GM12875 (cell line): ENCODE data around the gene WIZ.

ENCODE experiments used
- H3K4me3 ChIP-seq: one replicate; pipeline ENCODE4 v1.5.1; 2011; ENCODE audit warnings: low read depth, low read length, control low read depth
- TF ChIP-seq, protein P1 (sequence below): IDR thresholded peaks from 2 replicates; pipeline ENCODE4 v1.5.1; 2011; ENCODE audit warnings: low read depth, mild to moderate bottlenecking, control low read depth, inconsistent platforms, low read length, moderate library complexity, borderline replicate concordance; ENCODE audit not compliant: insufficient read depth

Gene WIZ

DNA sequence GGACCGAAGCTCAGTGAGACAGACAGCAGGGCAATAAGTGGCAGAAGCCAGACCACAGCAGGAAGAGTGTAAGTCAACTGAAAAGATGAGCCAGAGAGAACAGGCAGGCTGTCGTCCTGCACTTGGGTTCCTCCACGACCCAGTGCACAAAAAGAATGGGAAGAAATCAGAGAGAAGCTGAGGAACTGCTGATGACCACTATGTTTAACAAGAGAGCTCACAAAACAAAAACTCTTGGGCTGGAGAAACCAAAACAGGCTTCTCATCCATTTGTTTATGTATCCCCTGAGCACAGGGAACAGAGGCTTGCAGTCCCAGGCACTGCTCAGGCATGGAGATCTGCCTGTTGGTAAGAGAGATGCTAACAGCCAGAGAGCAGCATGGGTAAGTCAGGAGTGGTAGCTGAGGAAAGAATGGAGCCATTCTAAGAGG lies 45.0 kb downstream of the WIZ start:
- TF ChIP-seq, protein P1, sequence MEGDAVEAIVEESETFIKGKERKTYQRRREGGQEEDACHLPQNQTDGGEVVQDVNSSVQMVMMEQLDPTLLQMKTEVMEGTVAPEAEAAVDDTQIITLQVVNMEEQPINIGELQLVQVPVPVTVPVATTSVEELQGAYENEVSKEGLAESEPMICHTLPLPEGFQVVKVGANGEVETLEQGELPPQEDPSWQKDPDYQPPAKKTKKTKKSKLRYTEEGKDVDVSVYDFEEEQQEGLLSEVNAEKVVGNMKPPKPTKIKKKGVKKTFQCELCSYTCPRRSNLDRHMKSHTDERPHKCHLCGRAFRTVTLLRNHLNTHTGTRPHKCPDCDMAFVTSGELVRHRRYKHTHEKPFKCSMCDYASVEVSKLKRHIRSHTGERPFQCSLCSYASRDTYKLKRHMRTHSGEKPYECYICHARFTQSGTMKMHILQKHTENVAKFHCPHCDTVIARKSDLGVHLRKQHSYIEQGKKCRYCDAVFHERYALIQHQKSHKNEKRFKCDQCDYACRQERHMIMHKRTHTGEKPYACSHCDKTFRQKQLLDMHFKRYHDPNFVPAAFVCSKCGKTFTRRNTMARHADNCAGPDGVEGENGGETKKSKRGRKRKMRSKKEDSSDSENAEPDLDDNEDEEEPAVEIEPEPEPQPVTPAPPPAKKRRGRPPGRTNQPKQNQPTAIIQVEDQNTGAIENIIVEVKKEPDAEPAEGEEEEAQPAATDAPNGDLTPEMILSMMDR, result no peak
- no peak overlapping the region for H3K4me3 ChIP-seq

DNA sequence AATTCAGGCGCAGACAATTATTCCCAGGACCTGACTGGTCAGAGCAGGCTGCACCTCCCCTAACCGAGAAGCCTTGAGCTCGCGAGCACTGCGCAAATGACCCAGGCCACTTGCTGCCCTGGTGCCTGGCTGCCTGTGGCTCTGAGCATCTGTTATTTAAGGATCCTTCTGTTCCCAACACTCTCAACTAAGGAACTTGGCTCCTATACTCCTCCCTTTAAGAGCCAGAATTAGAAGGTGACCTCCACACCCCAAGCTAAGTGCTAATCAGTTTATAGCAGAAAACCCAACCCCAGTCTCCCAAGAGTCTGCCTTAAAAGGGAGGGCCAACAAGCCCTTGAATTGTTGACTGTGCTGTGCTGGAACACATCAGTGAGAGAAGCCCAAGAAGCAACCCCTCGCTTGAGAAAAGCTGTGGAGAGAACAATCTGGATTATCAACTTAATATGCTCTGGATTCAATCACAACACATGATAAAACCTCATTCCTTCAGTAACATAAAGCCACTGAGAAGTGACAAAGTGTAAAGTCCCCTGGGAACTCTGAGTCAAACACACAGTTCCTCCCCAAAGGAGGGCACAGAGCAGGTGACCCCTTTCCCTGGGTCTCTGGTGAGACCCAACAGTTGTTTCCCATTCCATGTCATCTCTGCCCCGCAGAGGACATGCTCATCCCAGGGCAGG lies 45.5 kb downstream of the WIZ start:
- H3K4me3 ChIP-seq, result no peak overlapping the region
- TF ChIP-seq, protein P1, result no peak

DNA sequence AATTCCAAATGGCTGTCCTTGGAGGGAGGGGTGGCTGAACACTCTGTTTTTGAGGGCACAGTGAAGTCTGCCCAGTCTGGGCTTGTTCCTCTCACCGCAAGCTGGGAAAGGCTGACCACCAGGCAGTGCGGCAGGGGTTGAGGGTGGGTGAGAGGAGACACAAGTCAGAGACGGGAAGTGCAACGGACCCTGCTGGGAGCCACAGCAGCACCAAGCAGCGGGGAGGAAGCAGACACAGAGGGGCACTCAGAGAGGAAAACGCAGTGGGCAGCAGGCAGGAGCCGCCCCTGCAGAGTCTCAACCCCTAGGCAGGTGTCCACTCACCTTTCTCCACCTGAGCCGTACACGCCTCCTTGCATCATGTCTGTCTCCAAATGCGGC lies 46.6 kb downstream of the WIZ start:
- H3K4me3 ChIP-seq, result no peak overlapping the region
- TF ChIP-seq, protein P1, result no peak

DNA sequence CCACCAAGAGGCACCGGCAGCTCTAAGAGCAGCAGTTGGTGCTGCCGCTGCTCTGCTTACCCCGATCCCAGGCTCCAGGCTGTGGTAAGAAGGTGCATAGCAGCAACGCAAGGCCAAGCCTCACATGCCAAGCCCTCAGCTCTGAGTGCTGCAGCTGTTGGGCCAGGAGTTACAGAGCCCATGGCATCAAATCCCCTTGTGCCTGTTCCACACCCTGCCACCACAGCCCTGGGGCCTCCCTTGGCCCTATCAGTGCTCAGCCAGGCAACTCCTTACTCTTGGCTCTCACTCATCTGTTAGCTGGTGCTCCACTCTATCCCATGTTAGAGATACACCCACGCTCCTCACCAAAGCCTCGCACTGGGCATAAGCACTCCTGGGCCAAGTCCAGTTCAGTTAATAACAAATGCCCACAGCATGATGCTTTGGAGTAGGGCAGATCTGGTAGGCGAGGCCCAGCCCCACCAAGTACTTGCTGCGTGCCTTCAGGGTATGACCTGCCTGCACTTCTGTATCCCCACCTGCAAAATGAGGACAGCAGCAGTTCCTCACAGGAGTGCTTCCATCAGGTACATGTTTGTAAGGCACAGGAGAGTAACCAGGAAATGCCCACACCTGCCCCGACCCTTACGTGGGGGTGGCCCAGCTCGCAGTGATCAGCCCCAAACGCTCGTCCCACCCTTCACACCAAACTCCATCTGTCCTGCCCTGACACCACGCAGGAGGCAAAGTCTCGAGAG lies 47.2 kb downstream of the WIZ start:
- TF ChIP-seq, protein P1, result no peak
- no peak overlapping the region for H3K4me3 ChIP-seq

DNA sequence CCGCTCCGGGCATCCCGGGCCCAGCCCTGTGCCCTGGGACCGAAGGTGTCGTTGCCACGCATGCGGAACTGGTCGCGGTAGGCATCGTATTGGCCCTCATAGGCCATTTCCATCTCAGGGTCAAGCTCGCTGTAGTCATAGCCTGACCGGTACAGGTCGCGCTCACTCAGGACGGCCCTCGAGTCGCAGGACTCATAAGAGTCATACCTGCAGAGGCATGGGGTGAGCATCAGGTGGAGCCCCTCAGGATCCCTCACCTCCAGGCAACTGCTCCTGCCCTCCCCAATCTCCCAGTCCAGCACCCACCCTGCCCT lies 48.4 kb downstream of the WIZ start:
- H3K4me3 ChIP-seq, result no peak overlapping the region
- TF ChIP-seq, protein P1, result no peak

DNA sequence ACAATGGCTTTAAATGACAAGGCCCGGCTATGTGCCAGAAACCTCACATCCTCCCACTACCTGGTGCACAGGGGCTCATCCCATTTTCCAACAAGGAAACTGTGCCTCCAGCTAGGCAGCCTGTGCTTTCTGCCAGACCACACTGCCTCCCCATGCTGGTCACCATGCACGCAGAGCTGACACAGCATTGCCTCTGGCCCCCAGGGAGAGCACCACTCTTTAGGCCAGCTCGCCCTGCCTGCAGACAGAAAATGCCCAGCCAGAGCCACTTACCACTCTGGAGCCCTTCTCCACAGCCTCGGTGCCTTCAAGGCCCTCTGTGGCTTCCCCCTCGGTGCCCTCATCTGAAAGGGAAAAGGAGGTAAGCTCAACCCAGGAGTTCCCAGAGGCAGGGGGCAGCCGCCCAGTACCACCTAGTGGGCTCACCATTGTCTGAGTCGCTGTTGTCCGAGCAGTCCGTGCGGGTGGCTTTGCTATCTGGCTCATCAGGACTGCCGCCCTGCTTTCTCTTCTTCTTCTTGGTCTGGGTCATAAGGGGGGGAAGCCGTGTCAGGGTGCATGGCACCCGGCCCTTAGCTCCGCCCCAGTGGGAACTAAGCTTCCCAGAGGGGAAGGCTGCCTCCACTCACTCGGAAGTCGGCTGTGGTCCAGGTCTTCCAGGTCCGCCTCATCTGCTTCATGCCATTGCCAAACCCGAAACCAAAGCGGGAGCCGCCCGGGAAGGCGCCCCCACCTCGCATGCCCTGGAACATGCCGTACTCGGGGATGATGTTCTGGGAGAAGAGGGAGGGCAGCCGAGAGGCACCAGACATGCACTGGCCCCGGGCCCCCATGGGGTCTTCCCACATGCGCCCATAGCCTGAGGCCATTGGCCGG lies 49.0 kb downstream of the WIZ start:
- TF ChIP-seq, protein P1, result no peak
- H3K4me3 ChIP-seq, result no peak overlapping the region
